ENCODE data around the gene FSD1L.

FSD1L gene

GRCh38 chr9:105413525-105413924 lies 34.3 kb upstream of the FSD1L start:
- peak; percentile 48 for DNase-seq (ENCODE audit: low read depth)
- TF ChIP-seq CTCF (conservative IDR thresholded peaks at IDR 0.05; ENCODE audit: low read depth, low read length) = peak; percentile 65
- no peak overlapping the region for H3K4me3 ChIP-seq (ENCODE audit: low read length)

GRCh38 chr9:105414947-105415661 lies 32.7 kb upstream of the FSD1L start:
- H3K4me3 ChIP-seq (ENCODE audit: low read length) = no peak overlapping the region
- no peak for DNase-seq (ENCODE audit: low read depth)
- peak; percentile 77 for TF ChIP-seq CTCF (conservative IDR thresholded peaks at IDR 0.05; ENCODE audit: low read depth, low read length)

- TF ChIP-seq CTCF (conservative IDR thresholded peaks at IDR 0.05; ENCODE audit: low read depth, low read length) = no peak
- DNase-seq (ENCODE audit: low read depth) = no peak
Measured at GRCh38 chr9:105415662-105415980, 32.2 kb upstream of the FSD1L start.

GRCh38 chr9:105416840-105417239 lies 31.0 kb upstream of the FSD1L start:
- TF ChIP-seq CTCF (conservative IDR thresholded peaks at IDR 0.05; ENCODE audit: low read depth, low read length) = no peak
- DNase-seq (ENCODE audit: low read depth) = no peak
- H3K4me3 ChIP-seq (ENCODE audit: low read length) = no peak overlapping the region

More at GRCh38 chr9:105415662-105415980, 32.2 kb upstream of the FSD1L start:
- H3K4me3 ChIP-seq (ENCODE audit: low read length) = no peak overlapping the region

- TF ChIP-seq CTCF (conservative IDR thresholded peaks at IDR 0.05; ENCODE audit: low read depth, low read length) = no peak
- DNase-seq (ENCODE audit: low read depth) = no peak
Measured at GRCh38 chr9:105418588-105419500, 29.0 kb upstream of the FSD1L start.

GRCh38 chr9:105419816-105420597 lies 27.8 kb upstream of the FSD1L start:
- H3K4me3 ChIP-seq (ENCODE audit: low read length) = no peak overlapping the region
- no peak for DNase-seq (ENCODE audit: low read depth)
- no peak for TF ChIP-seq CTCF (conservative IDR thresholded peaks at IDR 0.05; ENCODE audit: low read depth, low read length)

More at GRCh38 chr9:105418588-105419500, 29.0 kb upstream of the FSD1L start:
- no peak overlapping the region for H3K4me3 ChIP-seq (ENCODE audit: low read length)
